ENCODE measurements around the gene CCDC127.

DNA sequence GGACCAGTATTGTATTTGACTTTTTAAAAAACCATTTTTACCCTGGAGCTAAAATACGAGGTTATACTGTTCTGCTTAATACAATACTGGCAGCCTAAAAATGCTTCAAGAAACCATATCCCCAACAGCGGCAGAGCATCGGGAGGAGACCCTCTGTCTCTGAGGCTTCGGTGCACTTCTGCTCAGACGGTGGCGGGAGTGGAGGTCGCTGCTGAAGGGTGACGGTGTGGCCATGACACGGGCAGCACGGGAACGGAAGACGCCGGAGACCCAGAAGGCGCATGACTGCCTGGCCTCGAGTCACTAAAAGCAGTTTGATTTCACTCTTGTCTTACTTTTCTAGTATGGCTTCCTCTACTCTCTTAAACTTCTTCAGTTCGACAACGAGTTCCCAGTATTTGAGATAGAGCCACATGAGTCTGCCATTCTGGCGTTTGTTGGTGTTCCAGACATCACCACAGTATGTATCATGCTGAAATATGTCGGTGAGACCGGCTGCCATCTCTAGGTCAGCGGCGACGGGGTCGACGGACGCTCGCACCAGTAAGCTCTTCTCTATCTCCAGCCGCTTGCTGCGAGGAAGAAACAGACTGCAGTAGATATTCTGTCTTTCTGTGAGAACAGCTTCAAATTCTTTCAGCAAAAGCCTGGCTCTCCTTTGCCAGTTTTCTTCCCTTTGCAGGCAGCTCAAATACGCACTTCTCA, 12.8 kb downstream of the CCDC127 start:
- TF ChIP-seq MYC (IDR thresholded peaks at IDR 0.05; ENCODE audit: low read depth, low read length) (no peak), JUN (IDR thresholded peaks at IDR 0.05; ENCODE audit: borderline replicate concordance, insufficient read depth, insufficient read length, low read depth) (no peak), POLR2AphosphoS5 (IDR thresholded peaks at IDR 0.05; ENCODE audit: insufficient read depth, low read depth, low read length) (no peak), POLR2A (IDR thresholded peaks at IDR 0.05; ENCODE audit: low read depth, low read length) (no peak), EZH2 (IDR thresholded peaks at IDR 0.05; ENCODE audit: borderline replicate concordance, low read depth, low read length, severe bottlenecking) (no peak), FOS (IDR thresholded peaks at IDR 0.05; ENCODE audit: borderline replicate concordance, insufficient read depth, low read length) (no peak)
- TF ChIP-seq, protein P1, sequence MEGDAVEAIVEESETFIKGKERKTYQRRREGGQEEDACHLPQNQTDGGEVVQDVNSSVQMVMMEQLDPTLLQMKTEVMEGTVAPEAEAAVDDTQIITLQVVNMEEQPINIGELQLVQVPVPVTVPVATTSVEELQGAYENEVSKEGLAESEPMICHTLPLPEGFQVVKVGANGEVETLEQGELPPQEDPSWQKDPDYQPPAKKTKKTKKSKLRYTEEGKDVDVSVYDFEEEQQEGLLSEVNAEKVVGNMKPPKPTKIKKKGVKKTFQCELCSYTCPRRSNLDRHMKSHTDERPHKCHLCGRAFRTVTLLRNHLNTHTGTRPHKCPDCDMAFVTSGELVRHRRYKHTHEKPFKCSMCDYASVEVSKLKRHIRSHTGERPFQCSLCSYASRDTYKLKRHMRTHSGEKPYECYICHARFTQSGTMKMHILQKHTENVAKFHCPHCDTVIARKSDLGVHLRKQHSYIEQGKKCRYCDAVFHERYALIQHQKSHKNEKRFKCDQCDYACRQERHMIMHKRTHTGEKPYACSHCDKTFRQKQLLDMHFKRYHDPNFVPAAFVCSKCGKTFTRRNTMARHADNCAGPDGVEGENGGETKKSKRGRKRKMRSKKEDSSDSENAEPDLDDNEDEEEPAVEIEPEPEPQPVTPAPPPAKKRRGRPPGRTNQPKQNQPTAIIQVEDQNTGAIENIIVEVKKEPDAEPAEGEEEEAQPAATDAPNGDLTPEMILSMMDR (IDR thresholded peaks at IDR 0.05; ENCODE audit: extremely low read depth in 1 of 2, insufficient read depth in 1 of 2, low read depth in 1 of 2, low read length in 2 of 2), result no peak
- TF ChIP-seq, protein P2, sequence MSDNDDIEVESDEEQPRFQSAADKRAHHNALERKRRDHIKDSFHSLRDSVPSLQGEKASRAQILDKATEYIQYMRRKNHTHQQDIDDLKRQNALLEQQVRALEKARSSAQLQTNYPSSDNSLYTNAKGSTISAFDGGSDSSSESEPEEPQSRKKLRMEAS (IDR thresholded peaks at IDR 0.05; ENCODE audit: insufficient read depth, insufficient read length), result no peak

Data from endothelial cell of umbilical vein (primary cell).